ENCODE results near the gene ADAMTS3.

GRCh38 chr4:72318421-72319170 is 250.4 kb downstream of the ADAMTS3 start:
- TF ChIP-seq EZH2 (IDR thresholded peaks at IDR 0.05; ENCODE audit: low read length) (no peak), CTCF (optimal IDR thresholded peaks at IDR 0.05 in 1 of 3, IDR thresholded peaks at IDR 0.05 in 1 of 3, conservative IDR thresholded peaks at IDR 0.05 in 1 of 3; ENCODE audit: extremely low read depth in 1 of 3, insufficient read depth in 2 of 3, low read length in 3 of 3) (no peak)

Measured in keratinocyte (primary cell).